ENCODE results near the gene AMY1A.
"Not testable (repeated sequence)": the region's sequence is repeated elsewhere in the genome, so short reads cannot be mapped to it uniquely, and the experiment has no call there.

- not testable (repeated sequence) for TF ChIP-seq CTCF (conservative IDR thresholded peaks at IDR 0.05); ZFX (IDR thresholded peaks at IDR 0.05)
Measured at GRCh38 chr1:103650305-103650704, 5.3 kb upstream of the AMY1A start.

All from C4-2B (cell line).